IPS DF 19.7 (cell line): Measurements from ENCODE around the gene PTPRJ.

ENCODE experiments used
- DNase-seq: peaks from one replicate; pipeline ENCODE4 v3.0.0-alpha.2; 2013; ENCODE audit warnings: low read depth, low spot score

PTPRJ gene

GRCh38 chr11:48063424-48063978, 83.1 kb downstream of the PTPRJ start:
- no peak for DNase-seq

GRCh38 chr11:48064306-48064705, 83.9 kb downstream of the PTPRJ start:
- DNase-seq, result no peak

- no peak for DNase-seq
Observed at GRCh38 chr11:48066881-48067800, 86.8 kb downstream of the PTPRJ start.

- DNase-seq, result no peak
Observed at GRCh38 chr11:48073031-48073861, 92.9 kb downstream of the PTPRJ start.

- DNase-seq, result no peak
Observed at GRCh38 chr11:48074425-48075181, 94.2 kb downstream of the PTPRJ start.

- DNase-seq, result no peak
Observed at GRCh38 chr11:48075637-48076036, 95.3 kb downstream of the PTPRJ start.

- DNase-seq, result no peak
Observed at GRCh38 chr11:48077251-48077650, 96.9 kb downstream of the PTPRJ start.

- no peak for DNase-seq
Observed at GRCh38 chr11:48078689-48079088, 98.3 kb downstream of the PTPRJ start.

GRCh38 chr11:48079596-48079995, 99.2 kb downstream of the PTPRJ start:
- DNase-seq, result no peak

GRCh38 chr11:48080301-48080861, 100.0 kb downstream of the PTPRJ start:
- DNase-seq, result no peak

GRCh38 chr11:48081151-48082010, 101.0 kb downstream of the PTPRJ start:
- DNase-seq, result no peak

- no peak for DNase-seq
Observed at GRCh38 chr11:48082771-48083170, 102.4 kb downstream of the PTPRJ start.

- DNase-seq, result no peak
Observed at GRCh38 chr11:48083421-48083820, 103.1 kb downstream of the PTPRJ start.

- no peak for DNase-seq
Observed at GRCh38 chr11:48085688-48086087, 105.3 kb downstream of the PTPRJ start.

- DNase-seq, result no peak
Observed at GRCh38 chr11:48087422-48087821, 107.1 kb downstream of the PTPRJ start.

GRCh38 chr11:48087974-48088681, 107.8 kb downstream of the PTPRJ start:
- no peak for DNase-seq

GRCh38 chr11:48088682-48089050, 108.3 kb downstream of the PTPRJ start:
- no peak for DNase-seq

GRCh38 chr11:48090174-48090573, 109.8 kb downstream of the PTPRJ start:
- no peak for DNase-seq

- DNase-seq, result no peak
Observed at GRCh38 chr11:48091426-48092102, 111.2 kb downstream of the PTPRJ start.
